Left hindlimb (tissue), 1 donor: ENCODE data around the gene COQ8B.
"Not testable (repeated sequence)": the region's sequence is repeated elsewhere in the genome, so short reads cannot be mapped to it uniquely, and the experiment has no call there.

Experiments used
- DNase-seq: peaks from one replicate; pipeline ENCODE4 v3.0.0-alpha.2; 2018

Gene COQ8B

GRCh38 chr19:40663695-40664692, 52.7 kb downstream of the COQ8B start:
- no peak for DNase-seq

- DNase-seq: peak; percentile 92
Observed at GRCh38 chr19:40662925-40663694, 53.6 kb downstream of the COQ8B start.

GRCh38 chr19:40661616-40662015, 55.1 kb downstream of the COQ8B start:
- DNase-seq: no peak

GRCh38 chr19:40659566-40659965, 57.1 kb downstream of the COQ8B start:
- DNase-seq: no peak

GRCh38 chr19:40659116-40659515, 57.6 kb downstream of the COQ8B start:
- no peak for DNase-seq

- no peak for DNase-seq
Observed at GRCh38 chr19:40658031-40658430, 58.7 kb downstream of the COQ8B start.

- not testable (repeated sequence) for DNase-seq
Observed at GRCh38 chr19:40655684-40656083, 61.0 kb downstream of the COQ8B start.

- DNase-seq: not testable (repeated sequence)
Observed at GRCh38 chr19:40652303-40652702, 64.4 kb downstream of the COQ8B start.

GRCh38 chr19:40650749-40651305, 65.9 kb downstream of the COQ8B start:
- no peak for DNase-seq

GRCh38 chr19:40649903-40650675, 66.6 kb downstream of the COQ8B start:
- not testable (repeated sequence) for DNase-seq

GRCh38 chr19:40646743-40647254, 69.9 kb downstream of the COQ8B start:
- no peak for DNase-seq

- DNase-seq: no peak
Observed at GRCh38 chr19:40642757-40643305, 73.9 kb downstream of the COQ8B start.

GRCh38 chr19:40642051-40642706, 74.5 kb downstream of the COQ8B start:
- DNase-seq: no peak
